ENCODE measurements around the gene GCDH.

GRCh38 chr19:12946731-12947496 is 56.0 kb downstream of the GCDH start:
- no peak for TF ChIP-seq CTCF (IDR thresholded peaks at IDR 0.05)
- TF ChIP-seq POLR2A (IDR thresholded peaks at IDR 0.05) = no peak
